Frontal cortex (tissue), 4 donors: Measurements from ENCODE around the gene IL22RA1. TPM values are rescaled to one million over a fixed set of nuclear protein-coding genes. Genes with fewer than 3 reads are reported as not detected.

Source experiments
- DNase-seq, 2 donors: peaks; one replicate each; pipeline ENCODE4 v3.0.0; 2012; ENCODE audit warnings: low spot score in 2 of 2
- FAIRE-seq: peaks from 2 replicates; lab custom pipeline; 2012; peaks lifted over from hg19 to GRCh38; lab: Jason Lieb, UNC
- total RNA-seq: library from RNA; depleted of rRNA; stranded (reverse); fragments of >200 nt; gene quantifications from one replicate; pipeline ENCODE4 v1.2.3, GENCODE V29; 2014
- donor health status: control.
- donor health status: control.
- donor health status: control.

IL22RA1 gene
- total RNA-seq: not detected

GRCh38 chr1:24142546-24143534 lies at the start of gene IL22RA1:
TSS of gene IL22RA1 (minus strand) at chr1:24143140. CDS start at chr1:24143082, 58 bp downstream.
- FAIRE-seq: no peak
- DNase-seq: no peak

- FAIRE-seq (no peak), DNase-seq (no peak)
Observed at GRCh38 chr1:24191860-24192259, 48.9 kb upstream of the IL22RA1 start.

- no peak for FAIRE-seq
Observed at GRCh38 chr1:24190983-24191461, 48.1 kb upstream of the IL22RA1 start.

GRCh38 chr1:24189528-24189927 lies 46.6 kb upstream of the IL22RA1 start:
- FAIRE-seq: no peak
- DNase-seq: no peak

More at GRCh38 chr1:24190983-24191461, 48.1 kb upstream of the IL22RA1 start:
- no peak for DNase-seq

GRCh38 chr1:24186993-24187790 lies 44.3 kb upstream of the IL22RA1 start, which contains the start of gene IFNLR1:
TSS of gene IFNLR1 (minus strand) at chr1:24187289. CDS start at chr1:24187248, 41 bp downstream.
- peak; percentile 60 to 78 for DNase-seq
- FAIRE-seq: no peak

- DNase-seq (no peak), FAIRE-seq (no peak)
Observed at GRCh38 chr1:24186711-24186992, 43.7 kb upstream of the IL22RA1 start.

- DNase-seq (no peak), FAIRE-seq (no peak)
Observed at GRCh38 chr1:24186031-24186710, 43.2 kb upstream of the IL22RA1 start.

GRCh38 chr1:24185076-24185475 lies 42.1 kb upstream of the IL22RA1 start:
- DNase-seq (no peak), FAIRE-seq (no peak)

GRCh38 chr1:24182061-24182460 lies 39.1 kb upstream of the IL22RA1 start:
- no peak for DNase-seq

GRCh38 chr1:24181619-24182018 lies 38.7 kb upstream of the IL22RA1 start:
- no peak for DNase-seq
- FAIRE-seq: no peak

More at GRCh38 chr1:24182061-24182460, 39.1 kb upstream of the IL22RA1 start:
- FAIRE-seq: no peak

- DNase-seq (no peak), FAIRE-seq (no peak)
Observed at GRCh38 chr1:24180676-24181075, 37.7 kb upstream of the IL22RA1 start.

- DNase-seq (no peak), FAIRE-seq (no peak)
Observed at GRCh38 chr1:24179251-24179840, 36.4 kb upstream of the IL22RA1 start.

GRCh38 chr1:24178407-24178806 lies 35.5 kb upstream of the IL22RA1 start:
- no peak for DNase-seq

GRCh38 chr1:24177161-24177560 lies 34.2 kb upstream of the IL22RA1 start:
- DNase-seq (no peak), FAIRE-seq (no peak)

More at GRCh38 chr1:24178407-24178806, 35.5 kb upstream of the IL22RA1 start:
- FAIRE-seq: no peak

GRCh38 chr1:24175033-24175755 lies 32.3 kb upstream of the IL22RA1 start:
- FAIRE-seq: no peak
- no peak for DNase-seq

- FAIRE-seq: no peak
- no peak for DNase-seq
Observed at GRCh38 chr1:24173638-24174575, 31.0 kb upstream of the IL22RA1 start.

GRCh38 chr1:24172598-24172997 lies 29.7 kb upstream of the IL22RA1 start:
- FAIRE-seq (no peak), DNase-seq (no peak)

- FAIRE-seq (no peak), DNase-seq (no peak)
Observed at GRCh38 chr1:24169286-24169685, 26.3 kb upstream of the IL22RA1 start.
